Smooth muscle cell (in vitro differentiated cells): ENCODE data around the gene MKNK2. TPM values are rescaled to one million over a fixed set of nuclear protein-coding genes. Genes with fewer than 3 reads are reported as not detected.

Source experiments
- DNase-seq: peaks from one replicate; lab custom pipeline; 2025; ENCODE audit not compliant: unreplicated experiment; lab: John Stamatoyannopoulos, UW
- H2AFZ ChIP-seq: fragments of 200-600 bp; sonication (generic); 2 replicates; pipeline ENCODE4 v1.6.0; 2016; ENCODE audit warnings: antibody characterized with exemption, low read depth, mild to moderate bottlenecking
- H3F3A ChIP-seq: fragments of 200-600 bp; sonication (generic); 2 replicates; pipeline ENCODE4 v1.6.0; 2017; ENCODE audit warnings: antibody characterized with exemption, low read depth
- H3K27ac ChIP-seq: fragments of 200-600 bp; sonication (generic); 2 replicates; pipeline ENCODE4 v1.5.1; 2016; ENCODE audit warnings: low read depth, mild to moderate bottlenecking
- H3K27me3 ChIP-seq: fragments of 200-600 bp; sonication (generic); 2 replicates; pipeline ENCODE4 v1.6.1; 2016; ENCODE audit warnings: low read depth, mild to moderate bottlenecking
- H3K36me3 ChIP-seq: fragments of 200-600 bp; sonication (generic); 2 replicates; pipeline ENCODE4 v1.5.1; 2016; ENCODE audit warnings: low read depth
- H3K4me1 ChIP-seq: fragments of 200-600 bp; sonication (generic); 2 replicates; pipeline ENCODE4 v1.5.1; 2016; ENCODE audit warnings: low read depth
- H3K4me2 ChIP-seq: fragments of 200-600 bp; sonication (generic); 2 replicates; pipeline ENCODE4 v1.6.0; 2016; ENCODE audit warnings: mild to moderate bottlenecking
- H3K4me3 ChIP-seq: fragments of 200-600 bp; sonication (generic); 2 replicates; pipeline ENCODE4 v1.5.1; 2016; ENCODE audit warnings: mild to moderate bottlenecking
- H3K79me2 ChIP-seq: fragments of 200-600 bp; sonication (generic); 2 replicates; pipeline ENCODE4 v1.6.0; 2016; ENCODE audit warnings: low read depth, mild to moderate bottlenecking
- H3K9ac ChIP-seq: fragments of 200-600 bp; sonication (generic); 2 replicates; pipeline ENCODE4 v1.6.0; 2016; ENCODE audit warnings: low read depth
- H3K9me3 ChIP-seq: fragments of 200-600 bp; sonication (generic); replicated peaks from 2 replicates; pipeline ENCODE4 v1.5.1; 2016; ENCODE audit warnings: low read depth
- H4K20me1 ChIP-seq: fragments of 200-600 bp; sonication (generic); 2 replicates; pipeline ENCODE4 v1.6.0; 2016; ENCODE audit warnings: low read depth
- WGBS: methylation state at CpG from one replicate; pipeline ENCODE4 v1.1.7; 2016; ENCODE audit warnings: low lambda C conversion rate; 5-methylcytosine and 5-hydroxymethylcytosine counted together
- polyA plus RNA-seq: library from polyadenylated mRNA; unstranded; fragments of >200 nt; fragmentation: Nextera tagmentation; extraction: Ambion mirVana; gene quantifications from 2 replicates; pipeline ENCODE4 v1.2.1, GENCODE V29; 2016
- total RNA-seq: library from RNA; depleted of rRNA; stranded (reverse); fragments of >200 nt; gene quantifications from 2 replicates; pipeline ENCODE4 v1.2.3, GENCODE V29; 2014
- TF ChIP-seq, protein P1 (sequence below): fragments of 200-600 bp; sonication (generic); IDR thresholded peaks from 2 replicates; pipeline ENCODE4 v1.5.1; 2017; ENCODE audit warnings: borderline replicate concordance, mild to moderate bottlenecking, antibody characterized with exemption; ENCODE audit not compliant: insufficient read depth, poor library complexity, severe bottlenecking

Gene MKNK2
- total and polyA plus RNA-seq, 2 experiments from 2014 or later, result 43.6 to 44.7 TPM

DNA sequence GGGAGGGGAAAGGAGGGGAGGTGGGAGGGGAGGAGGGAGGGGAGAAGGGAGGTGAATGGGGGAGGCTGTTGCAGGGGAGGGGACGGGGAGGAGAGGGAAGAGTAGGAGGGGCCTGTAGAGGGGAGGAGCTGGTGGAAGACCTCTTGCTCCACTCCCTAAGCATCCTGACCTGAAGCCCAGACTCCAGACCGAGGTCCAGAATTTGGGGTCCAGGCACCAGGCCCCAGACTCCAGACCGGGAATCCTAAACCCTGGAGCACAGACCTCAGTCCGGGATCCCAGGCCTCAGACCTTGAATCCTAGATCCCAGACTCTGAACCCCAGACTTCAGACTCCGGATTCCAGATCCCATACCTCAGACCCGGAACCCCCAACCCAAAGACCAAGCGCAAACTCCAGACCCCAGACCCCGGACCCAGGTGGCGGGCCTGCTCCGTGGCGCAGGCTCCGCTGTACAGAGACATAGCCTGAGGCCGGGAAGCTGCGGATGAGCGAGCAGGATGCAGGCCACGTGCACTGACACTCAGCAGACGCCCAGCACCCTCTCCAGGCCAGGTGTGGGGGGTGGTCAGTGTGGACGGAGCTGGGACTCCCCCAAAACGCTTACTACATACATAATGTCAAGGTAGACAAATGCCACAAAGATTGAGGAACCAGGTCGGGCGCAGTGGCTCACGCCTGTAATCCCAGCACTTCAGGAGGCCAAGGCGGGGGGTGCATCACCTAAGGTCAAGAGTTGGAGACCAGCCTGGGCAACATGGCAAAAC is 34.8 kb downstream of the MKNK2 start:
- Histone ChIP-seq H4K20me1 (peaks cover 8% of the 10 kb centered on the region), H3K4me2 (no peak overlapping the region), H3K79me2 (peaks cover 4% of the 10 kb centered on the region), H3K9ac (no peak overlapping the region), H3K27ac (no peak overlapping the region), H3K9me3 (no peaks in the 10 kb centered on the region), H3K27me3 (no peaks in the 10 kb centered on the region), H2AFZ (no peak overlapping the region), H3F3A (no peaks in the 10 kb centered on the region), H3K4me3 (no peak overlapping the region), H3K36me3 (no peaks in the 10 kb centered on the region), H3K4me1 (peaks cover 3% of the 10 kb centered on the region)
- TF ChIP-seq, protein P1, sequence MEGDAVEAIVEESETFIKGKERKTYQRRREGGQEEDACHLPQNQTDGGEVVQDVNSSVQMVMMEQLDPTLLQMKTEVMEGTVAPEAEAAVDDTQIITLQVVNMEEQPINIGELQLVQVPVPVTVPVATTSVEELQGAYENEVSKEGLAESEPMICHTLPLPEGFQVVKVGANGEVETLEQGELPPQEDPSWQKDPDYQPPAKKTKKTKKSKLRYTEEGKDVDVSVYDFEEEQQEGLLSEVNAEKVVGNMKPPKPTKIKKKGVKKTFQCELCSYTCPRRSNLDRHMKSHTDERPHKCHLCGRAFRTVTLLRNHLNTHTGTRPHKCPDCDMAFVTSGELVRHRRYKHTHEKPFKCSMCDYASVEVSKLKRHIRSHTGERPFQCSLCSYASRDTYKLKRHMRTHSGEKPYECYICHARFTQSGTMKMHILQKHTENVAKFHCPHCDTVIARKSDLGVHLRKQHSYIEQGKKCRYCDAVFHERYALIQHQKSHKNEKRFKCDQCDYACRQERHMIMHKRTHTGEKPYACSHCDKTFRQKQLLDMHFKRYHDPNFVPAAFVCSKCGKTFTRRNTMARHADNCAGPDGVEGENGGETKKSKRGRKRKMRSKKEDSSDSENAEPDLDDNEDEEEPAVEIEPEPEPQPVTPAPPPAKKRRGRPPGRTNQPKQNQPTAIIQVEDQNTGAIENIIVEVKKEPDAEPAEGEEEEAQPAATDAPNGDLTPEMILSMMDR, result no peak
- DNase-seq, result no peak
- 79% methylated on average over 22 of the region's 23 CpGs for WGBS

DNA sequence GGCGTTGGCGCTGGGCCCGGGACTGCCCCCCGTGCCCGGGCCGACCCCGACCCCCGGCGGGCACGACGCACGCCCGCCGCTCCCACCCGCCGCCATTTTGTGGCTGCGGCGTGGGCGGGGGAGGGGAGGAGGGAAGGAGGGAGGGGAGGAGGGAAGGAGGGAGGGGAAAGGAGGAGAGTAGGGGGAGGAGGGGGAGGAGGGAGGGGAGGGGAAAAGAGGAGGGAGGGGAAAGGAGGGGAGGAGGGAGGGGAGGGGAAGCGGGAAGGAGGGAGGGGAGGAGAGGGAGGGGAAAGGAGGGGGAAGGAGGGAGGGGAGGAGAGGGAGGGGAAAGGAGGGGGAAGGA is 35.5 kb downstream of the MKNK2 start, which contains the start of gene BTBD2:
Gene BTBD2 (minus strand): TSS at position 107 of the 343 bp plus-strand sequence. CDS start 11 bp downstream, at position 96.
- peaks cover 4% of the 10 kb centered on the region for H3K79me2 ChIP-seq
- no peak within 1 kb of the TSS for H3K9ac ChIP-seq
- no peaks in the 10 kb centered on the region for H3F3A ChIP-seq
- peak within 1 kb of the TSS; percentile 57 for H3K4me3 ChIP-seq
- H3K4me2 ChIP-seq, result peak within 1 kb of the TSS; percentile 90
- no peaks in the 10 kb centered on the region for H3K27me3 ChIP-seq
- peaks cover 14% of the 10 kb centered on the region for H4K20me1 ChIP-seq
- TF ChIP-seq, protein P1, result no peak
- H2AFZ ChIP-seq, result no peak within 1 kb of the TSS
- DNase-seq, result no peak
- H3K36me3 ChIP-seq, result no peaks in the 10 kb centered on the region
- H3K9me3 ChIP-seq, result no peaks in the 10 kb centered on the region
- WGBS, result no CpG with 5 or more reads among the region's 20 CpGs
- no peak within 1 kb of the TSS for H3K27ac ChIP-seq
- H3K4me1 ChIP-seq, result peaks cover 3% of the 10 kb centered on the region

DNA sequence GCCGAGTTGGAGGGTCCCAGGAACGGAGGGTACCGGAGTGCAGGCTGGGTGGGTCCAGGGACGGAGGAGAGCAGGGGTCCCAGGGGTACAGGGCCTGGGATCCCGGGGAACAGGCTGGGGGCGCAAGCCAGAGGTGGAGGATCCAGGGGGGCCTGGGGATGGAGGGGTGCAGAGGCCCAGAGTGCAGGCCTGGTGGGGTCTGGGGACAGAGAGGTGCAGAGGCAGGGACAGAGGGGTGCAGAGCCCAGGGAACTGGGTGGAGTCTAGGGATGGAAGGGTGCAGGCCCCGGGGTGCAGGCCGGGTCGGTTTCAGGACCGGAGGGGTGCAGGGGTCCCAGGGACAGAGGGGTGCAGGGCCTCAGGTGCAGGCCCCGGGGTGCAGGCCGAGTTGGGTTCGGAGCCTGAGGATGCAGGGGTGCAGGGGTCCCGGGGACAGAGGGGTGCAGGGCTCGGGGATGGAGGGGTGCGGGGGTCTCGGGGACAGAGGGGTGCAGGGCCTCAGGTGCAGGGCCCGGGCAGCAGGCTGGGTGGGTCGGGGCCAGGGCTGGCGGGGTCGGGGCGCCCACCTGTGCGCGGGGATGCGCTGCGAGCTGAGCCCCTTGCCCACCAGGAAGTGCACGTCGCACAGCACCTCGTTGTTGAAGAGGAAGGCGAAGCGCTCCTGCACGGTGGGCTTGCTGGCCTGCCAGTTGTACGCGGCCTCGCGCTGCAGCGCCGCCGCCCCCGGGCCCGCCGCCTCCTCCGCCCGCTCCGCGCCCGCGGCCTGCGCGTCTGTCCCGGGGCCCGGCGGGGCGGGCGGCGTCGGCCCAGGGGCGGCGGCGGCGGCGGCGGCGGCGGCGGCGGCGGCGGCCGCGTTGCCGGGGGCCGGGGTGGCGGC is 36.1 kb downstream of the MKNK2 start:
- no peak for DNase-seq
- no peaks in the 10 kb centered on the region for H3F3A ChIP-seq
- H2AFZ ChIP-seq, result no peak overlapping the region
- H3K27me3 ChIP-seq, result no peaks in the 10 kb centered on the region
- H3K9me3 ChIP-seq, result no peaks in the 10 kb centered on the region
- peaks cover 3% of the 10 kb centered on the region for H3K4me1 ChIP-seq
- TF ChIP-seq, protein P1, result no peak
- H3K4me3 ChIP-seq, result peak overlapping the region; percentile 57
- 50% methylated on average over 12 of the region's 74 CpGs for WGBS
- H3K4me2 ChIP-seq, result peak overlapping the region; percentile 90
- H3K79me2 ChIP-seq, result peaks cover 4% of the 10 kb centered on the region
- H3K27ac ChIP-seq, result no peak overlapping the region
- H3K9ac ChIP-seq, result no peak overlapping the region
- peaks cover 15% of the 10 kb centered on the region for H4K20me1 ChIP-seq
- no peaks in the 10 kb centered on the region for H3K36me3 ChIP-seq
